ENCODE measurements around the gene COL26A1.
"Not testable (repeated sequence)": the region's sequence is repeated elsewhere in the genome, so short reads cannot be mapped to it uniquely, and the experiment has no call there.

COL26A1 gene

DNA sequence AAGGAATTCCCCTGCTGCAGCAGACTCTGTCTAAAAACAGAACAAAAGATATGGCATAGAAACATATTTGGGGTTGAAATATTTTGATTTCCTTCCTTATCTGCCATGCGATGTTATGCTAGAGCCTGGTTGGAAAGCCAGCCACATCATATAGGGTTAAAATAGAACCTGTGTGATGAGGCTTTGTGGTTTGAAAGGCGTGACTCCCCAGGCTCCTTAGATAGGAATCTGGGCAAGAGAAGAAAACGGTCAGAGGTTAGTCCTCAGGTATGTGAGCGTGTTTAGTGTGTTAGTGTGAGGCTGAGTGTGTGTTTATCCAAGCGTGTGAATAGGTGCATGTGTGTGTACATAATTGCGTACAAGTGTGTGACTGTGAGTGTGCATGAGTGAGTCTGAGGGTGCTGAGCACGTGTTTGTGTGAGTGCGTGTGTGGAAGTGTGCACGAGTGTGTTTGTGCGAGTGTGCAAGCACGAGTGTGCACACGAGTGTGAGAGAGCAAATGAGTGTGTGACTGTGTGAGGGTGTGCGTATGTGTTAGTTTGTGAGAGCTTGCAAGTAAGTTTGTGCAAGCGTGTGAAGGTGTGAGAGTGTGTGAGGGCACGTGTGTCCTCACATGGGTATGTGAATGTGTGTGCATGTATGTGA is 79.9 kb downstream of the COL26A1 start:
- DNase-seq (ENCODE audit: low read depth) = no peak

DNA sequence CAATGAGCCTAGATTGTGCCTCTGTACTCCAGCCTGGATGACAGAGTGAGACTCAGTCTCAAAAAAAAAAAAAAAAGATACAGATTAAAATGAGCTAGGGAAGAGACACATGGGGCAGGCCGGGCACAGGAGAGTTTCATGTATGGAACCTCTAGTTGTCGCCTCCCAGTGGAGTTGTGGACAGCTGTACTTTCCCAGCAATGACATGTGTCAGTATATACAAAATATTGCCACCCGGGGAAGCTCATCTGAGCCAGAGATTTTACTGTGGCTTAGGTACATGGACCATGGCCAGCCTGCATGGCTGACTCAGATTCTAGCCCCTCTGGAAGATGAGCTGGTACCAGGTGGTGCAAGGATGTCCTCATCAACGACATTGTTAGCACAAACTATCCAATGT is 87.4 kb downstream of the COL26A1 start:
- DNase-seq (ENCODE audit: low read depth) = no peak

DNA sequence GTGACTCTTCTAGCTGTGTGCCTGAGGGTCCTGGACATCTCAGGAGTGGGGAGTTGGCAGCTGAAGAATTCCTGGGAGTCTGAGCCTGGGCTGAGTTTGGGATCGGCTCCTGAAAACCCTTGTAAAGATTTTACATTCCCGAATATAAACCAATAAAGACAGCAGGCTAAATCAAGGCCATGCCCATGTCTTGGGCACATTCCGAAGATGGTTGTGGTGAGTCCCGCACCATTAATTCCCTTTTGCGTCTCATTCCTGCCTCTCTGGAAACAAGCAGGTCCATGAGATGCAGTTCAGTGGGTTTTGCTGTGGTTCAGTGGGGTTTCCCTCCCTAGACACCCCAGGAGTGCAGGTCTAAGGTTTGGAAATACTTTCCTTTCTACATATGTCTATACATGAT is 90.9 kb downstream of the COL26A1 start:
- DNase-seq (ENCODE audit: low read depth) = no peak

DNA sequence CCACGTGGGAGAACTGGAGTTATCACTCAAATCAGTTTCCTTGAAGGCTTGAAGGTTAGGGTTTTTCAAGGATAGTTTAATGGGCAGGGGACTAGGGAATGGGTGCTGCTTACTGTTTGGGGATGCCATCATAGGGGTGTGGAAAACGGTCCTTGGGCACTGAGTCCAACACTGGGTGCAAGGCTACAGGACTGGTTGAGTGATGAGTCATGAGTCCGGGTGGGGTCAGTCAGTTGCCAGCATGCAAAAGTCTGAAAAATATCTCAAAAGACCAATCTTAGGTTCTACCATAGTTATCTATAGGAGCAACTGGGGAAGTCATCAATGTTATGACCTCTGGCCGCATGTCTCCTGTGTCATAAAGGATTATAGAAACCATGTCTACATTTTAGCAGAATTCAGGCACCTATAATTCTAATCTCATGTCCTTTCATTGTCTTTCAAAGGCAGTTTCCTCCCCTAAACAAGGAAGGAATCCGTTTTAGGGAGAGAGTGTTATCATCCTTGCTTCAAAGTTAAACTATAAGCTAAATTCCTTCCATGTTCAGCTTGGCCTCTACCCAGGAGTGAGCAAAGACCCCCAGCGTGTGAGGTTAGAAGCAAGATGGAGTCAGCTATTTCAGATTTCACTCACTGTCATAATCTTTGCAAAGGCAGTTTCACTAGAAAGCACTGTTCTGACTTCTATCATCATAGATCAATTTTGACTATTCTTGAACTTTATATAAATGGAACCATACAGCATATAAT is 94.5 kb downstream of the COL26A1 start:
- no peak for DNase-seq (ENCODE audit: low read depth)

DNA sequence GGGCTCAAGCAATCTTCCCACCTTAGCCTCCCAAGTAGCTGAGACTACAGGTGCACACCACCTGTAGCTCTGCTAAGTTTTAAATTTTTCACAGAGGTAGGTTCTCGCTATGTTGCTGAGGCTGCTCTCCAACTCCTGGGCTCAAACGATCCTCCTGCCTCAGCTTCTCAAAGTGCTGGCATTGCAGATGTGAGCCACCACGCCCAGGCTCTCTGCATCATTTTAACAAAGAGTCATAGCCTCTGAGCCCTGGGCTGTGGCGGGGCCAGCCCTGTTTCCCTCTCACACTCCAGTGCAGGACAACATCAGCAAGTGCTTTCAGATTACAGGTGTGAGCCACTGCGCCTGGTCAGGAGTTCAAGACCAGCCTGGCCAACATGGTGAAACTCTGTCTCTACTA is 102.5 kb downstream of the COL26A1 start:
- DNase-seq (ENCODE audit: low read depth) = no peak

DNA sequence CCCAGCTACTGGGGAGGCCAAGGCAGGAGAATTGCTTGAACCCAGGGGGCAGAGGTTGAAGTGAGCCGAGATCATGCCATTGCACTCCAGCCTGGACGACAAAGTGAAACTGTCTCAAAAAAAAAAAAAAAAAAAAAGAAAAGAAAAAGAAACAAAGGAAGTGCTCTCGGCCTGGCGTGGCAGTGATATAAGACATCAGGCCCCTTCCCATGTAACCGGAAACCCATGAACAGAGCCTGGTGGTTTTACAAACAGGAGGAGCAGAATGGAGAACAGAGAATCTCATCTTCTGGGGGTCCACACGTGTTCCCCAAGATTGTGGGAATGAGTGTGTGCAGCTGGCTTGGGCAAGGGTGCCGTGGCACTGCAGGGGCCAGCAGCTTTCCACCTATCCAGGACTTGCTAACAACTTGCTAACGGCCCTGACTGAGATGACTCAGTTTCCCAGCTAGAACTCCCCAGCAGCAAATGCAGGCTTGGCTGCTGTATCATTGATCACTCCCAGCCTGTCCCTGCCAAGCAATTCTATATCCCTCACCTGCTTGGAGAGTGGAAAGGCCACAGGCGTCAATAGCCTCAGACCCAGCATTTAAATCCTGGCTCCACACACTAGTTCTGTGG is 103.0 kb downstream of the COL26A1 start:
- DNase-seq (ENCODE audit: low read depth) = no peak

DNA sequence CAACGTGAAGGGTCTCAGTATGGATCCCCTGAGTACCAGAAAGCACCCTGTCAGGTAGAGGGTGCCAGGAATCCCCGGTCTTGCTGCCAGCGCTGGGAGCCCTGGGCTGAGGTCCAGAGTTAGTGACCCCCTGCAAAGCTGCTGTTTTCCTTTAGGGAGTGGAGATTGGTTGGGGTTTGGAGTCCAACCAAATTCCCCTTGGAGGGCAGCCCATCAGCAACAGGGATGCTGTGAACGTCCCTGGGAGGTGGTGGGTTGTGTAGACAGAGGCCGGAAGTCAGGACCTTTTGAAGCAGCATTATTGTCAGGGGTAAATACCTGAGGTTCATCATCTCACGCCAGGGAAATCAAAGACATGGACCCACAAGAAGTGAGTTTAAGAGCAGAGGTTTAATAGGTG is 104.2 kb downstream of the COL26A1 start:
- no peak for DNase-seq (ENCODE audit: low read depth)

DNA sequence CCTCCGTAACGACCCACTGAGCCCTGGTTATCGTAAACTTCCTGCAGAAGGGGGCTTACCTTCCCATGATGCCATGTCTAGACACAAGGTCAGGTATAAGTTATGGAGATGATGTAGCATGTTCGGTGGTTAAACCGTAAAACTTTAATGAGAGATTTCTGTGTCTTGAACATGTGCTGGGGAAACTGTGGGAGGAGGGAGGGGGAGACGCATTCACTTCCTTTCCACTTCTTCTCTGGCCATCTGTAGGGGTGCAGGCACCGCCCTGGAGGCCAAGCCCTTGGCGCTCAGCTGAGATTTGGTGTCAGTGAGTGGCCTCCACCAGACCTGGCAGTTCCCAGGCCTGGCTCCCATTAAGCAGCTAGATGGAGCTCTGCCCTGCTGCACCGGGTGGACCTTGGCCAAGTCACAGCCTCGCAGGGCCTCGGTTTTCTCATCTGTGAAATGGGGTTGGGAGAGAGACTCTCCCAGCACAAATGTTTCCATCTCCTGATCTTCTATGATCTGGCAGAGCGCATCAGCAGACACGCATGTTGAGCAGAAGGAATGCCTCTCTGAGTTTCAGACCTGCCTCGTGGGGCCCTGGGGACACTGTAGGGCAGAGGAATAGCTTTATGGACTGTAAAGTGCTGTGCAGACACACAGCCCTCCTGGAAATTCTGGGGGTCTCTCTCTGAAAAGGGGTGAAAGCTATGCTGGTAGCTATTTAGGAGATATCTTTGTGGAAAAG is 106.0 kb downstream of the COL26A1 start:
- no peak for DNase-seq (ENCODE audit: low read depth)

DNA sequence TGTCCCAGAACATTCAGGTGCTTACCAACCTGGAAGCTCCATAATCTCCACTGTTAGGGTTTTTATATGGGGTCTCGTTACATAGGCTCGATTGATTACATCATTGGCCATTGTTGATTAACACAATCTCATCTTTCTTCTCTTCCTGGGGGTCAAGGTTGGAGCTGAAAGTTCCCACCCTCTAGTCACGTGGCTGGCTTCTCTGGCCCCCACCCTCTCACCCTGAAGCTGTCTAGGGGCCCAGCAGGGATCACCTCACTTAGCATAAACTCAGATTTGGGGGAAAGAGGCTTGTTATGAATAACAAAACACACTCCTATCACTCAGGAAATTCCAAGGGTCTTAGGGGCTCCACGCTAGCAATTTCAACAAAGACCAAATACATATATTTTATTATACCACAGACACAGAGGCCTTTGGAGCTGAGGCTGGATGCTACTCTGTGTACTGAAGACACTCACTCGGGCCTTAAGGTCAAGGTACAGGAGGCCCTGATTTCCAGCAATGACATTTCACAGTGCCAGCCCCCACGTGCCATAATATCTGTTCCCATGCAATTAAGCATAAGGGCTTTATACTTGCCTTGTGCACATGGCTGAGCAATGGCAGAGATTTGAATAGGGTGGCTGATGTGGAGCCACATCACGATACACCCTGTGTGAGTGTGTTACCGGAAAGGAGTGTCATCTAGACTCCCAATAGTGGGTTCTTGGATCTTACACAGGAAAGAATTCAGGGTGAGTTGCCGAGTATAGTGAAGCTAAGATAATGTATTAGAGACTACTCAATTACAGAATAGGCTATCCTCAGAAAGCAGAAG is 108.2 kb downstream of the COL26A1 start:
- DNase-seq (ENCODE audit: low read depth) = no peak

DNA sequence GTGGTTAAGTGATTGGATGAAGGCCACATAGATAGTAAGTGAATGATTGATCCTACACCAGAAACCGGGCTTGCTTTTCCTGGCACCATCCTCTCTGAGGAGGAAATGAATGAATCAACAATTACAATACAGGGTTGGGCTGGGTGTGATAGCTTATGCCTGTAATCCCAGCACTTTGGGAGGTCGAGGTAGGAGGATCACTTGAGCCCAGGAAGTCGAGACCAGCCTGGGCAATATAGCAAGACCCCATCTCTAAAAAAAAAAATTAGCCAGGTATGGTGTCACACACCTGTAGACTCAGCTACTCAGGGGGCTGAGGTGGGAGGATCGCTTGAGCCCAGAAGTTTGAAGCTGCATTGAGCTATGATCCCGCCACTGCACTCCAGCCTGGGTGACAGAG is 111.5 kb downstream of the COL26A1 start:
- no peak for DNase-seq (ENCODE audit: low read depth)

DNA sequence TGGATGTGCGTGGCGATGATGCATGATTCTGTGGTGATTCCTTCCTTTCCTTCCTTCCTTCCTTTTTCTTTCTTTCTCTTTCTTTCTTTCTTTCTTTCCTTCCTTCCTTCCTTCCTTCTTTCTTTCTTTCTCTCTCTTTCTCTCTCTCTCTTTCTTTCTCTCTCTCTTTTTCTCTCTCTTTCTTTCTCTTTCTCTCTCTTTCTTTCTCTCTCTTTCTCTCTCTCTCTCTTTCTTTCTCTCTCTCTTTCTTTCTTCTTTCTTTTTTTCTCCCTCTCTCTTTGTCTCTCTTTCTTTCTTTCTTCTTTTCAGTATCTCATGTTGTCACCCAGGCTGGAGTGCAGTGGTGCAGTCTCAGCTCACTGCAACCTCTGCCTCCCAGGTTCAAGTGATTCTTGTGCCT is 113.0 kb downstream of the COL26A1 start:
- not testable (repeated sequence) for DNase-seq (ENCODE audit: low read depth)

DNA sequence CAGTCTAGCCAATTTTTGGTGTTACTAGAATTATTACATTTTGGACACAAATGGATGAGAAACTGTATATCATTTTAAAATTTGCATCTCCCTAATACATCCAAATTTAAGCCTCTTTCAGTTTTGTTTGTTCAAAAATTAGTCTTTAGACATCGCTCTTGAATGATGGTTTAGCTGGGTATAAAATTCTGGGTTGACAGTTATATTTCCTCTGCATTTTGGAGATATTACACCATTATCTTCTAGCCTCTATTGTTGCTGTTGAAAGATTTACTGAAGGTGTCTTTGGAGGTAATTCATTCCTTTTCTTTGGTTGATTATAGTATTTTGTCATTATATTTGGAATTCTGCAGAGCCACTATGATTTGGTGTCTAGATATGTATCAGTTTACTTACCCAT is 116.5 kb downstream of the COL26A1 start:
- no peak for DNase-seq (ENCODE audit: low read depth)

DNA sequence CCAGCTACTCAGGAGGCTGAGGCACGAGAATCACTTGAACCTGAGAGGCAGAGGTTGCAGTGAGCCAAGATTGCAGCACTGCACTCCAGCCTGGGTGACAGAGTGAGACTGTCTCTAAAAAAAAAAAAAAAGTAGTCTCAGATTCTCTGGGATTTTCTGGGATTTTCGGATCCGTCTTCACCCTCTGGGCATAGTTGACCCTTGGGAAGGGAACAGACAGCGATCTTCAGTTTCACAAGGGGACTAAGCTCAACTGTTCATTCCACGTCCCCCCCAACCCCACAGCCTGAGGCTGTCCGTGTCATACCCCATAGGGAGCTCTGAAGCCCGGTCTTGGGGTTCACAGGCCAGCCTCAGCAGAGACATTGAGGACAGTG is 123.4 kb downstream of the COL26A1 start:
- DNase-seq (ENCODE audit: low read depth) = not testable (repeated sequence)

DNA sequence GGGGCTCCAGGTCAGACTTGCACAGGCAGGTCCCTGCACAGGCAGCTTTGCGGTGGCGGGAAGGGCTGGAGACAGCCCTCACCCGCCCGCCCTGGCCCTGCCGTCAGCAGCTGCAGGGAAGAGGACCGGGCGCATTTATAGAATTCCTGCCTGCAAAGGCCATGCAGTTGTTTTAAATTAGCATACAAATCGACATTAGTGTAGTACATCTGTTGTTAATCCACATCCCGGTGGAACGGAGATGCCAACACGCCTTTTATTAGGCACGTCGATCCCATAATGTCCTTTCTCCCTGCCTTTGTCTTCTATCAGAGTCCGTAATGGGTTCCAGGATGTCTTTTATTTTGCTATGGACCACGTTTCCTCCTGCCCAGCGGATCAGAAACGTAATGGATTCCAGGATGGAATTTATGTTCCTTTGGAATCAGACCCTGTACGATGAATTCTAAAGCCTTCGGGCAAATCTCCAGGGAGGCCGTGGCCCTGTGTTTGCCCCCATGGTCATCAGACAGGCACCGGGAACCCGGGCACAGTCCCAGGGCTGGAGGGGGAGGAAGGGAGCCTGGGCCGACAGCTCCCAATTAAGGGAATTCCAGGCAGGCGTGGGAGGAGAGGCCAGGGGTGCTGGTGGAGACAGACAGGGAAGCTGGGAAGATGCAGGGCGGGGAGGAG is 123.9 kb downstream of the COL26A1 start:
- no peak for DNase-seq (ENCODE audit: low read depth)

DNA sequence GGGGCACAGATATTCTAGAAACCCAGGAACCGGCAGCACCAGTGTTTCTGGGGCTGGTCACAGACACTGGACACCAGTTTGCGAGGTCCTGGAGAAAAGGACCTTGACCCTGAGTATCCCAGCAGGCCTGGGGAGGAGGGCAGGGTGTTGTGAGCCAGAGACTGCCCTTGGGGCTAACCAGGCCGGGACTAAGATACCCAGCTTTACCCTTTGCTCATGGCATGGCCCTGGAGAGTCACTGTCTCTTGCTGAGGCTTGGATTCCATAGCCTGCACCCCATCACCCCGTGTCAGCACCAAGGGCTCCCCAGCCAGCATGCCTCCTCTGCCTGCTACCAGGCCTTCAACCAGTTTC is 124.4 kb downstream of the COL26A1 start:
- DNase-seq (ENCODE audit: low read depth) = no peak

DNA sequence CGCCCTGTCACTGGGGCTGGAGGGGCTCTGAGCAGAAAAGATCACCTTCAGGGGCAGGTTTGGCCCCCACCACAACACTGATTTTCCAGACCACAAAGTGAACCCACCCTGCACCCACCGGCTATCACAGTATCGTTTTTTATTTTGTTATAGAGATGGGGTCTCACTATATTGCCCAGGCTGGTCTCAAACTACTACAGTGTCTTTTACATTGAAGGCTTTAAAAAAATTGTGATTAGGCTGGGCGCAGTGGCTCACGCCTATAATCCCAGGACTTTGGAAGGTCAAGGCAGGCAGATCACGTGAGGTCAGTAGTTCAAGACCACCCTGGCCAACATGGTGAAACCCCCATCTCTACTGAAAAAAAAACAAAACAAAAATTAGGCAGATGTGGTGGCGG is 125.1 kb downstream of the COL26A1 start:
- DNase-seq (ENCODE audit: low read depth) = no peak

DNA sequence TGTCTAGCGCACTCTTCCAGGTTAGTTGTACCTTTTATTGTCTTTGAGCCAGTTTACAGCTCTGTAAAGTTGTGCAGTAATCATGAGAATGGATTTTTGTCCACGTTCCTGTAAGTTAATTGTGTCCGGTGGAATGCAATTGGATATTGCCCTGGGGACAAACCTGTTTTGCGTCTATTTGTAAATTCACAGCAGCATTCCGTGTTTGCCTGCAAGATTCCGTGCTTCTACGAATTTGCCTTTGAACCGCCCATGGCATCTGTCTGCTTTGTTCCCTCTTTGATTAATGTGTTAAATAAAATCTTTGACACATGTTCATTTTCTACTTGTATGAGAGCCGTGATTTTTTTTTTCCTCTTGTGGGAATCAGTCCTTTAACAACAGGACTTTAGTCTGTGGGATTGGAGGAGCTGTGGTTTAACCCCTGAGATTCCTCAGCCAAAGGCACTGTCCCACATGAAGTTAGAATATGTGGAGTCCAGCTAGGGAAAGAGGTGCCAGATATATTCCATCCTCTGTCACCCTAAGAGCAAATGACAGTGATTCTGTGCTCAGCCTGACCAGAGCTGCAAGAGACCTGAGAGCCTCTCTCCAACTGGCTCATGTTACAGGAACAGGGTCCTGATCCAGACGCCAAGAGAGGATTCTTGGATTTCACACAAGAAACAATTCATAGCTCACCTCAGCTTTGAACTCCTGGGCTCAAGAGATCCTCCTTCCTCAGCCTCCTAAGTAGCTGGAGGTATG is 126.3 kb downstream of the COL26A1 start:
- no peak for DNase-seq (ENCODE audit: low read depth)

DNA sequence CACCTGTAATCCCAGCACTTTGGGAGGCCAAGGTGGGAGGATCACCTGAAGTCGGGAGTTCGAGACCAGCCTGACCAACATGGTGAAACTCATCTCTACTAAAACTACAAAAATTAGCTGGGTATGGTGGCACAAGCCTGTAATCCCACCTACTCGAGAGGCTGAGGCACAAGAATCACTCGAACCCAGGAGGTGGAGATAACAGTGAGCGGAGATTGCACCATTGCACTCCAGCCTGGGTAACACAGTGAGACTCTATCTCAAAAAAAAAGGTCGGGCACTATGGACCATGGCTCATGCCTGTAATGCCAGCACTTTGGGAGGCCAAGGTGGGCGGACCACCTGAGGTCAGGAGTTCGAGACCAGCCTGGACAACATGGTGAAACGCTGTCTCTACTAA is 127.8 kb downstream of the COL26A1 start:
- not testable (repeated sequence) for DNase-seq (ENCODE audit: low read depth)

DNA sequence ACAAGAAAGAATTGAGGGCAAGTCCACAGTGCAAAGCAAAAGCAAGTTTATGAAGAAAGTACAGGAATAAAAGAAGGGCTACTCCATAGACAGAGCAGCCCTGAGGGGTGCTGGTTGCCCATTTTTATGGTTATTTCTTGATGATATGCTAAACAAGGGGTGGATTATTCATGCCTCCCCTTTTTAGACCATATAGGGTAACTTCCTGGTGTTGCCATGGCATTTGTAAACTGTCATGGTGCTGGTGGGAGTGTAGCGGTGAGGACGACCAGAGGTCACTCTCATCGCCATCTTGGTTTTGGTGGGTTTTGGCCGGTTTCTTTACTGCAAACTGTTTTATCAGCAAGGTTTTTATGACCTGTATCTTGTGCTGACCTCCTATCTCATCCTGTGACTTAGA is 128.8 kb downstream of the COL26A1 start:
- not testable (repeated sequence) for DNase-seq (ENCODE audit: low read depth)

DNA sequence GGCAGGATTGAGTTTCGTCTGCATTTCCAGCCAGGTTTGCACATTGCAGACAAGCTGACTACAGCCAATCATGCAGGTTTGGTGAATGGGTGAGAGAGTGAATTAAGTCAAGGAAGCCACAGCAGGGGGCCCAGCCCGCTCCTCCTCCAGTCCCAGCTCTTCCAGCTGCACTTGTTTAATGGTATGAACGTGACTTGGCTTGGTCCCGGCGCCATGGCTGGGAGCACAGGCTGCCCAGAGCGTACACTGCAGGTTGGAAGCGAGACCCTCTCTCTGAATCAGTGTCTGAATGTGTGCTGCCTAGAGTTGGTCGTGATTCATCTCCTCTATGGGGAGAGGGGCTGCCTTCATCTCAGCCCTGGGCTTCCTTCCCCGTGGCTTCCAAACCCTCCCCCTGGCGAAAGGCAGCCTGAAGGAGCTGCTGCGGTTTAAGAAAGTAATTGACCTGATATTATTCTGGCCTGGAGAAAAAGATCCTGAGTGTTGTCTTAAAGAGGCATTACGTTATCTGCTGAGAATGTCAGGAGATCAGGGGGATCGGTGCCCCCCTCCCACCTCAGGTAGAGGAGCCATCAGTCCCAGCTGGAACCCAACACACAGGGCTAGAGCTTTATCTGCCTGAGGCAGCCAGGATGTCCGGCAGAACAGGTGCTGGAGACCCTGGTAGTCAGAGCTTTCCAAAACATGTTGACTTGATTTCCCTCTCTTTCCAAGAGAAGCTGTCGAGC is 132.1 kb downstream of the COL26A1 start:
- no peak for DNase-seq (ENCODE audit: low read depth)

All from T-helper 22 cell (primary cell).